Stromal cell of bone marrow (primary cell): ENCODE measurements around the gene TAS2R5.
A peak's percentile ranks its signal among the peaks of the same experiment; 100 is the strongest.
"Not testable (repeated sequence)": the region's sequence is repeated elsewhere in the genome, so short reads cannot be mapped to it uniquely, and the experiment has no call there.

Experiments used
- DNase-seq: peaks from one replicate; pipeline ENCODE4 v3.0.0-alpha.2; 2012; ENCODE audit warnings: low read depth

Gene TAS2R5, protein sequence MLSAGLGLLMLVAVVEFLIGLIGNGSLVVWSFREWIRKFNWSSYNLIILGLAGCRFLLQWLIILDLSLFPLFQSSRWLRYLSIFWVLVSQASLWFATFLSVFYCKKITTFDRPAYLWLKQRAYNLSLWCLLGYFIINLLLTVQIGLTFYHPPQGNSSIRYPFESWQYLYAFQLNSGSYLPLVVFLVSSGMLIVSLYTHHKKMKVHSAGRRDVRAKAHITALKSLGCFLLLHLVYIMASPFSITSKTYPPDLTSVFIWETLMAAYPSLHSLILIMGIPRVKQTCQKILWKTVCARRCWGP

DNA sequence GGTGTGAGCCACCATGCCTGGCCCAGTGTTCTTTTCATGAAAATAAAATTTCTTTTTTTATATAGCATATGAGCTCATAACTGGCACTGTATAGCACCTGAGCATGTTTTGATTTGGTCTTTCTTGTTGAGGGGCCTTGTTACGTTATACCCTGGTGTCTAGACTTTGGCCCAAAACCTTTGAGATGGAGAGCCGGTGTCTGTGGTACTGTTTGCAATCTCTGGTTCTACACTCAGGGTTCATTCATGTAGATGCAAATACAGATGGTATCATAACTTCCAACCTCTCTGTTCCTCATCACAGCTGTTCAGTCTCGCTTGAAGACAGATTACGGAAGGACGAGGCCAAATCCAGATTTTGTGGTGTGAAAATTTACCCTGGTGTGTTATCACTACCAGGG lies at the start of gene TAS2R5:
Gene TAS2R5 (plus strand): TSS at position 301 of the 400 bp plus-strand sequence. CDS start 145 bp downstream, outside the sequence.
- DNase-seq, result no peak

DNA sequence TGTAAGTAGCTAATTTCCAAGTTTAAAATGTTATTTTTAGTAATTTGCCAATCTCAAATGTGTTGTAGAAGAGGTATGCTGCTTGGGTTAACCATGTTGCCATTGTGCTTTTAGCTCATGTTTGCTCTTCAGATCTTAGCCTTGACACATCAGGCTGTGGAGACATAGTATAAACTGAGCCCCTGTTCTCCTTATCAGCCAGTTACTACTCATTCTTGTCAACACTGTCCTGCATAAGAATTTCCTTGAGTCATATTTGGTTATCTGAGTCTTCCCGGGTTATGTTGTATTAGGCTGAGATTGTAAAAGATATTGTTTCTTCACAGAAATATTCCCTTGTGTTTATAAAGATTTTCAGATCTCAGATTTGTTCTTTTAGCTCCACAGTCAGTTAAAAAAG lies 47.8 kb upstream of the TAS2R5 start:
- no peak for DNase-seq

DNA sequence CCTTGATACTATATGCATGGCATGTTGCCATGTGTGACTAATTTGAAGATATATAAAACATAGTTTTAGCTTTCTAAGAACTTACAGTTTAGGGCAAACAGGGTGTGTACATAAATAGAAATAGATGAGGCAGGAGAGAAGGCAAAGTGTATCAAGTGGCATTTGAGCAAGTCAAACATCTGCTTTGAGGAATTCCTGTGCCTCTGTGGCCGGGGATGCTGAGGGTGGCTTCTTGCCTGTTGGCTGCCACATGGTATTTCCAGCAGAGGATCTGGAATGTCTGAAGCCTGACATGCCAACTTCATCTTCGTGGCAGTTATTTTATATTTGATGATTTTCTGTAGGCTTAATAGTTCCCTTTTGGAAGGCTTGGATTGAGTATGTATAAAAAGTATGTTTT lies 45.9 kb upstream of the TAS2R5 start:
- DNase-seq, result no peak

DNA sequence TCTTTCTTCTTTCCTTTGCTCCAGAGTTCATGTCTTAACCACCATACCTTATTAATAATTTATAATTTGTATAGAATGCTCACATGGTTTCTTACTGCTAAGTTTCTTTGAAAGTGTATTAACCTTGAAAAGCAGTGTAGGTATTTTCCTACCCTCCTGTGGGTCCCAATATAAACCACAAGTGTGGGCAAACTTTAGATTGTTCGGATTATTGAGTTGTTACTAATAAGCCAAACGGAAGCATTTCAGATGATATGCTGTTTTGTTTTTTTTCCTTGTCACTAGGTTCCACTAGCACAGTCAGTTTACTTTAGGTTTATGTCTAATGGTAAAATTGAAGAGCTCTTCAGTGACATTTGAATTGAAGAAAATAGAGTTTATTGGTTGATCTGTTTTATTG lies 41.6 kb upstream of the TAS2R5 start:
- DNase-seq, result no peak

DNA sequence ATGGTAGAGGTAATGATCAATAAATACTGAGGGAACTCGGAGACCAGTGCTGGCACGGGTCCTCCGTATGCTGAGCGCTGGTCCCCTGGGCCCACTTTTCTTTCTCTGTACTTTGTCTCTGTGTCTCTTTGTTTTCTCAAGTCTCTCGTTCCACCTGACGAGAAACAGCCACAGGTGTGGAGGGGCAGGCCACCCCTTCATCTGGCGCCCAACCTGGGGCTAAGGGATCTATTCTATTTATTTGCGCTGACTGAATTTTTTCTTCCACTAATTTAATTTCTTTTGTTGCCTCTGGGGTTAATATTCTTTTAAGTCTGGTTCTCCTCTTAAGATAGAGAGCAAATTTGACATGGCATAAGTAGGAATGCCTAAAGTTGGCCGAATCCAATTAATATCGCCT lies 38.1 kb upstream of the TAS2R5 start:
- not testable (repeated sequence) for DNase-seq

DNA sequence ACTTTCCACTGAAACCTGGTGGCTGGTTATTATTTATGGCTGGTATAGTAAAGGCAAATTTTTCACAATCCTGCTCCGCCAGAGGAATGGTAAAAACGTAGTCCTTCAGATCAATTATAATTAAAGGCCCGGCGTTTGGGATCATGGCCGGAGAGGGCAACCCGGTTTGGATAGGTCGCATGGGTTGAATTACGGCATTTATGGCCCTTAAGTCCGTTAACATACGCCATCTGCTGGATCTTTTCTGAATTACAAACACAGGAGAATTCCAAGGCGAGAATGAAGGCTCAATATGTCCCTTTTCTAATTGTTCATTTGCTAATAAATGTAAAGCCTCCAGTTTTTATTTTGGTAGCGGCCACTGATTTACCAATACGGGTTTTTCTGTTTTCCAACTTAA lies 37.4 kb upstream of the TAS2R5 start:
- no peak for DNase-seq

DNA sequence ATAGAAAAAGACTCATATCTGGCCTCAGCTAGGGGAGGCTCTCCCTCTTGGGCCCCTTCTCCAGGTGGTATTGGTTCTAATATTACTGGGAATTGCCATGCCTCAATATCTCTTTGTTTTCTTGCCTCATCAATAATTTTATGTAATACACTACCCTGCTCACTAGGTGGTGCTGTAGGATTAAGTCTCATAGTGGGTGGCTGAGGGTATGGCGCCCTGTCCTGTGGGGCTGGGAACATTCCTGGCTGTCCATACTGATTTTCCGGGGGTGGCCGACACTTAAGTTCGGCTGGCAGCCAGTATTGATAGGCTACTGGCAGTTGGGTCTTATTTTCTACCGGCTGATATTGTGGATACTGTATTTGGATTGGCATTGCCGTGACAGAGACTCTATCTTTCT lies 35.1 kb upstream of the TAS2R5 start:
- no peak for DNase-seq

DNA sequence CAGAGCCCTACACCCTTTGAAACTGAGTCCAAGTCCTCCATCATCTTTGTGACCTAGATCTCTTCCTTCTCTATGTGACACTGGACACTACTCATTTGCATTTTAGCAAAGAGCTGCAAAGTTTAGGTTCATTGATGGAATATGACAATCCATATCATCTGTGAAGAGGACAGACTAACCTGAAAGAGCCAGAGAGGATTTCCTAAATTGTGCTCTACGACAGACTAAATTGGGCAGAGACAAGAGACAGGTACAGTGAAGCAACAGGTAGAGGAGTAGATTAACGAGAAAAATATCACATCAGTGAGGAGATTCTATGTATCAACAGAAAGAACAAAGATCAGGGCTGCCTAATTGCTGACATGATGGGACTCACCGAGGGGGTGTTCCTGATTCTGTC lies 26.2 kb upstream of the TAS2R5 start, which contains the start of gene TAS2R3:
Gene TAS2R3 (plus strand): TSS at position 301 of the 400 bp plus-strand sequence. CDS start 62 bp downstream, at position 363.
- DNase-seq, result no peak

DNA sequence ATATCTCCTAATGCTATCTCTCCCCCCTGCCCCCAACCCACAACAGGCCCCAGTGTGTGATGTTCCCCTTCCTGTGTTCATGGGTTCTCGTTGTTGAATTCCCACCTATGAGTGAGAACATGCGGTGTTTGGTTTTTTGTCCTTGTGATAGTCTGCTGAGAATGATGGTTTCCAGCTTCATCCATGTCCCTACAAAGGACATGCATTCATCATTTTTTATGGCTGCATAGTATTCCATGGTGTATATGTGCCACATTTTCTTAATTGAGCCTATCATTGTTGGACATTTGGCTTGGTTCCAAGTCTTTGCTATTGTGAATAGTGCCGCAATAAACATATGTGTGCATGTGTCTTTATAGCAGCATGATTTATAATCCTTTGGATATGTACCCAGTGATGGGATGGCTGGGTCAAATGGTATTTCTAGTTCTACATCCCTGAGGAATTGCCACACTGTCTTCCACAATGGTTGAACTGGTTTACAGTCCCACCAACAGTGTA lies 19.9 kb upstream of the TAS2R5 start:
- DNase-seq, result not testable (repeated sequence)

DNA sequence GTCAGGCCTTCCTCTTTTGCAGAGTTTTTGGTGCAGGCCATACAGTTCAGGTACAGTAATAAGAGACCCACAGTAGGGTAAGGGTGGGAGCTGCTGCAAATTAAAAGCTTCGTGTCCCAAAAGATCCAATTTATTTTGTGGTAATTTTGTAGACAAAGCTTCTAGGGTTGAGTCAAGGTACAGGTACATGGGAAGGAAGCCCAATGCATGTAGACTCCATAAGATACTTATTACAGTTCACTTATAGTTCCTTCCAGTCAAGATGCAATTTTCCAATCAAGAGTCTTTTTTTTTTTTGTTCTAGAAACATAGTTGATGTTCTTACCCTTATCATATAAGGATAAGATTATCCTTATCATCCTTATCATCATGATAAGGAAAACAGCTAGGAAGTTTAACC lies 13.6 kb upstream of the TAS2R5 start, which contains the start of gene TAS2R4:
Gene TAS2R4 (plus strand): TSS at position 301 of the 400 bp plus-strand sequence. CDS start 1,815 bp downstream, outside the sequence.
- DNase-seq, result no peak

DNA sequence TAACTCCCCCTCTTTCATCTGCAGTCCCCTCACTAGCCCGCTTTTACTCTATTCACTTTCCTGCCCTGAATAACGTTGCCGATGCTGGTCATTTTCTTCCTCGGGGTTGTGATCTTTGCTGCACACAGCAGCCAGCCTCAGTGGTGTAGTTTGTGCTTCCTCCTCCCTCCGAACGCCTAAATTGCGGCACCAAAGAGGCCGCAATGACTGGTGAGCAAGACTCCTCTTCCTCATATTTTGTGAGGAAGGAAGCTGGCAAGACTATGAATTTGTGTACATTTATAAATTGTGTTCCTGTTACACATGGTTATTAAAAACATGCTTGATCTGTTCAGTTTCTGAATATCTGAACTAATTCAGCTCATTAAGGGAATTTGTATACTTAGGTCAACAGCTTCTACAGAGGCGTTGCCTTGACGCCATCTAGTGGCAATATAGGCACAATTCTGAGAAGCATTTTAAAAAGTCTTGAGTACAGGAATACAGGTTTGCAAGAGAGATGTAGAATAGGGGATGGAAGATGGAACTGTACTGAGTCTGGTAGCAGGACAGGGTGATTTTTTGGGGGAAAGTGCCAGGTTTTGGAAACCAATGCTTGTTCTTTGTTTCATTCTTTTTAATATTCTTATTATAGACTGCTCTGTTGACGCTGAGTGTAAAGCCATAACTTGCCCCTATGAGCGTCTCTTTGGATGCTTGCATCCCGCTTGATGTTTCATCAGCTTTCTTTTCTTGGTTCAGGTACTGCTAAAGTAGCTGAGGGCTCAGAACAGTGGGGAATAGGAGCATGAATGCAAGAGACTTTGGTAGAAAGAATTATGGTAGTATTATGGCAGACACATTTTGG lies 4.1 kb upstream of the TAS2R5 start:
- peak; percentile 21 for DNase-seq

DNA sequence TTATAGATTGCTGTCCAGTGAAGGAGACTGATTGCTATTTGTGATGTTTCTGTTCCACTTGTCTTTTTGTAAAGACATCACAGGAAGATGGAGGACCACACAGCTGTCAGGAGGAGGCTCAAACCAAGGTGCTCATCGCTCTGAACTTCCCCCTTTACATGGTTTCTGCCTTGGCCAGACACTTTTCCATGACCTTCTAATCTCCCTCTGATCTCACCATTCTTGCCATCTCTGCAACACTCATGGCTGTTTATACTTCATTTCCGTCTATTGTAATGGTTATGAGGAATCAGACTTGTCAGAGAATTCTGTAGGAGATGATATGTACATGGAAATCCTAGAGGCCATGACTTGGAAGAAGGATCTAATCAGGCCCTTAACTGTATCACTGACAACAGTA lies 1.7 kb upstream of the TAS2R5 start:
- no peak for DNase-seq

DNA sequence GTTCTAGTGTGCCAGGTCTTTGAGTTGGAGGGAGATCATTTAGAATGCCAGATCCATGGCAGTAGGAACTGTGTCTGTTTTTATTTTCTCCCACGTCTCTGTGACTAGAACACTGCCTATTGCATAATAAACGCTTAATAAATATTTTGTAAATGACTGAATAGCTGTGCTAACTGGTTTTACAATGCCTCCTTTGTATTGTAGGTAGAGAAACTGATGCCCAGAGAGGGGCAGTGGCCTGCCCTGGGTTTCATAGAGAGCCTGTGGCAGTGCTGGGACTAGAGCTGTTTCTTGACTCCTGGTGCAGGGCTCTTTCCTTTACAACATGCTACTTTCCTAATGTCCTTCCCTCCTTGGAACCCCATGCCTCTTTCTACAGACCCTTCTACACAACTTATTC lies 2.5 kb downstream of the TAS2R5 start:
- DNase-seq, result no peak

DNA sequence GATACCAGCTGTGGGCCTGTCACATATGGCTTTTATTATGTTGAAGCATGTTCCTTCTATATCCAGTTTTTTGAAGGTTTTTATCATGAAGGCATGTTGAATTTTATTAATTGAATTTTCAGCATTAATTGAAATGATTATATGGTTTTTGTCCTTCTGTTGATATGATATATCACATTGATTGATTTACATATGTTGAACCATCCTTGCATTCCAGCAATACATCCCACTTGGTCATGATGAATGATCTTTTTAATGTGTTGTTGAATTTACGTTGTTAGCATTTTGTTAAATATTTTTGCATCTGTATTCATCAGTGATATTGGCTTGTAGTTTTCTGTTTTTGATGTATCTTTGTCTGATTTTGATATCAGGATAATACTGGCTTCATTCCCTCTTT lies 30.1 kb downstream of the TAS2R5 start:
- DNase-seq, result no peak

DNA sequence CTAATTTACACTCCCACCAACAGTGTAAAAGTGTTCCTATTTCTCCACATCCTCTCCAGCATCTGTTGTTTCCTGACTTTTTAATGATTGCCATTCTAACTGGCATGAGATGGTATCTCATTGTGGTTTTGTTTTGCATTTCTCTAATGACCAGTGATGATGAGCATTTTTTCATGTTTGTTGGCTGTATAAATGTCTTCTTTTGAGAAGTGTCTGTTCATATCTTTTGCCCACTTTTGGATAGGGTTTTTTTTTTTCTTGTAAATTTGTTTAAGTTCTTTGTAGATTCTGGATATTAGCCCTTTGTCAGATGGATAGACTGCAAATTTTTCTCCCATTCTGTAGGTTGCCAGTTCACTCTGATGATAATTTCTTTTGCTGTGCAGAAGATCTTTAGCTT lies 32.4 kb downstream of the TAS2R5 start:
- DNase-seq, result not testable (repeated sequence)

DNA sequence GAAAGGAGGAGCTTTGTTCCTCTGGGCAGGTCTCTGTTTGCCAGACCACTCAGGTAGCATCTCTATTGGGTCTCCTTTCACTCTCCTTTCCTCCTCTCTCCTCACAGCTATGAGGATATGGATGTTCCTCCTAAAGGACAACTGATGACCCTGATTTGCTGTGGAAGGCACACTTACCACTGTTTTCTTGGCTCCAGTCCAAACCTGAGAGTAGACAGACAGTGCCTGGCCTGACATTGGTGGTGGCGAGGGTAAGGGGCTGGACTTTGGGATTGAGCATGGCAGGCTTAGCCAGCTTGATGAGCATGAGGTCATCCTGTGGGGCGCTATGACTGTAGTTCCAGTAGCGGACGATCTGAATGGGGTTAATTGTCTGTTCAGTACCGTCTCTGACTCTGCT lies 47.7 kb downstream of the TAS2R5 start:
- DNase-seq, result no peak

DNA sequence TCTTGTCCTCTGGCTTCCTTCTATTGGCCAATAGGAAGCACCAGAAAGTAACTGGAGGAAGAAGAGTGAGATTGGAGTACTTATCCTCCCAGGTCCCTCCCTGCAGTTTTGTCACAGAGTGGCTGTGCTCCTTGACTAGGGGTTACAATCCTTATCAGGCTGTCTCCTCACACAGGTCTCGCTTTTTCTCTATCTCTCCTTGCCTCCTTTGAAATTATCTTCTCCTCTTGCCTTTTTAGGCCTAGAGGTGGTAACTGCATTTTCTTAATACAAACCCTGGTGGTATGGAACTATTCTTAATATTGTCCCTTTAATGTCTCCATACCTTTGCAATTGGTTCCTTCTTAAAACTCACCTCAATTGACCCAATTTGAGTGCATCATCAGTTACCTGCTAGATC lies 48.6 kb downstream of the TAS2R5 start:
- no peak for DNase-seq

DNA sequence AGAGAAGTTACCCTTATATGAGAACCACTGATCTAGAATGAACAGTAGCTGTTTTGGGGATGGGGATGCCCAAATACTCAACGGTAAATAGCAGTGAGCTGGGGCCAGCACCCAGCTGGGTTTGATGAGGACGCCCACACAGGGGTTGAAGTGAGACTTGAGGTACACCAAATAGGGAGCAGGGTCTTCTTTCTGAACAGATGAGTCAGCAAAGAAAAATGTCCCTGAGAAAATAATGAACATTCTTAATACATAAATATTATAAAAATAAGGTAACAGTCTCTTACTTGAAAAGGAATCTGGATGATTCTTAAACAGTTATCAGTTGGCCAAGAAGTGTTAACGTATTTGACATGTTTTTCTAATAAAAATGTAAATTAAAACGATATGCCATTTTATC lies 49.2 kb downstream of the TAS2R5 start:
- no peak for DNase-seq

DNA sequence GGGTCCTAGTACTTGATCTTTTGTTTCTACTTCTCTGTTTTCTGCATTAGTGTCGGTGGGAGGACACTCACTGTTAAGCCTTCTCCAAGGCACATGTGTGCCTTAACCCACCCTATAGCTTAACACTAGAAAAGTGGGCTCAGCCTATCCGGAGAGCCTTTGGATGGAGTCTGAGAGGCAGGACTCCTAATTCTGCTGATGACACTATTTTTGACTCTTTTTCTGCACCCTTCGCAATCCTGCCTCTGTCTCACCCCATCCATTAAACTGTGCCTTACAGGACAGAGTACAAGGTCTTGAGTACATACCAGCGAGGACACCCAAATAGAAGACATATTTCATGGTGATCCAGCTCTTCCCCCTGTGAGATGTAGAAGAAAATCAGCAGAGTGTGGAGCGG lies 50.7 kb downstream of the TAS2R5 start:
- DNase-seq, result no peak
